ENCODE data around the gene MRPS24.

DNA sequence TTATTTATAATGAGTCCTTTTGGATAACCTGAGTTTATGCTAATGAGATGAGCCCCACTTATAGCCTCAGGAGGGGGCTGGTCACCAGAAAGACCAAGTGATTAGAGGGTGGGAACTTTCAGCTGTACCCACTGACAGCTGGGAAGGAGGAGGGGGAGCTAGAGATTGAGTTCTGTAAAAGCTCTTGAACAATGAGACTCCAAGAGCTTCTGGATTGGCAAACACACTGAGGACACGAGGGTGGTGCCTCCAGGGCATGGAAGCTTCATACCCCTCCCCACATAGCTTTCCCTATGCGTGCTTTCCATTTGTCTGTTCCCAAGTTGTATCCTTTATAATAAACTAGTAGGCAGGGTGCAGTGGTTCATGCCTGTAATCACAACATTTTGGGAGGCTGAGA lies 20.3 kb downstream of the MRPS24 start:
- TF ChIP-seq POLR2A (IDR thresholded peaks at IDR 0.05; ENCODE audit: low read depth, low read length): no peak
- TF ChIP-seq POLR2AphosphoS5 (IDR thresholded peaks at IDR 0.05; ENCODE audit: low read depth, low read length): no peak
- no peak for TF ChIP-seq POU2F2 (IDR thresholded peaks at IDR 0.05; ENCODE audit: low read depth, low read length)
